ENCODE results near the gene PHYH.

- TF ChIP-seq IRF2 (CRISPR knock-in tag; IDR thresholded peaks at IDR 0.05; ENCODE audit: borderline replicate concordance, low read depth) (no peak), NR2C2 (CRISPR knock-in tag; IDR thresholded peaks at IDR 0.05) (no peak)
Observed at GRCh38 chr10:13329565-13329964, 29.7 kb upstream of the PHYH start.

Data from WTC11 (cell line).